Upper lobe of right lung (tissue), 1 donor: ENCODE data around the gene NUBPL. TPM values are rescaled to one million over a fixed set of nuclear protein-coding genes. Genes with fewer than 3 reads are reported as not detected.
"Not testable (repeated sequence)": the region's sequence is repeated elsewhere in the genome, so short reads cannot be mapped to it uniquely, and the experiment has no call there.

Experiments used
- ATAC-seq: fragments of 200-7000 bp; cut with Tn5 transposase; one replicate; pipeline ENCODE4 v1.9.1; 2020; ENCODE audit warnings: mild to moderate bottlenecking, moderate library complexity
- DNase-seq: peaks from one replicate; pipeline ENCODE4 v3.0.0-alpha.2; 2020
- H3K27ac ChIP-seq: fragments of 200-600 bp; one replicate; pipeline ENCODE4 v1.8.0; 2022
- H3K27me3 ChIP-seq: fragments of 200-600 bp; one replicate; pipeline ENCODE4 v1.8.0; 2022; ENCODE audit warnings: mild to moderate bottlenecking
- H3K36me3 ChIP-seq: fragments of 200-600 bp; one replicate; pipeline ENCODE4 v1.8.0; 2022
- H3K4me1 ChIP-seq: fragments of 200-600 bp; one replicate; pipeline ENCODE4 v1.8.0; 2022
- H3K4me3 ChIP-seq: fragments of 200-600 bp; one replicate; pipeline ENCODE4 v1.8.0; 2022; ENCODE audit warnings: mild to moderate bottlenecking
- H3K9me3 ChIP-seq: fragments of 200-600 bp; one replicate; pipeline ENCODE4 v1.8.0; 2022
- CTCF ChIP-seq: fragments of 200-600 bp; IDR thresholded peaks from one replicate; pipeline ENCODE4 v1.8.0; 2022; ENCODE audit warnings: antibody characterized with exemption
- intact Hi-C: fragments of 100-400 bp; cut with DNase I; formaldehyde crosslinking; loops from one replicate; pipeline ENCODE4 v1.11.0; 2022
- total RNA-seq: library from RNA; stranded (reverse); fragmentation: NEBNext Ultra II Directional; extraction: Animal tissue kit (Norgen Biotek cat#: 25700); gene quantifications from one replicate; pipeline ENCODE4 v1.2.1, GENCODE V29; 2021
- donor health status: DM: no; HTN: yes; CAD: no; lungs with severe emphysema.

Gene NUBPL
- total RNA-seq, 1 donor from 2014 or later = 12.1 TPM

GRCh38 chr14:31781578-31781977, 220.4 kb downstream of the NUBPL start:
- H3K4me3 ChIP-seq = no peak overlapping the region
- ATAC-seq (no peak), DNase-seq (no peak)
- intact Hi-C loops = no loop called here
- no peaks in the 10 kb centered on the region for H3K36me3 ChIP-seq
- H3K27me3 ChIP-seq = no peaks in the 10 kb centered on the region
- H3K9me3 ChIP-seq = no peaks in the 10 kb centered on the region
- H3K4me1 ChIP-seq = no peaks in the 10 kb centered on the region
- TF ChIP-seq CTCF = no peak
- H3K27ac ChIP-seq = no peak overlapping the region

- Histone ChIP-seq H3K4me1 (no peaks in the 10 kb centered on the region), H3K4me3 (no peak overlapping the region), H3K36me3 (no peaks in the 10 kb centered on the region), H3K9me3 (no peaks in the 10 kb centered on the region), H3K27ac (no peak overlapping the region), H3K27me3 (no peaks in the 10 kb centered on the region)
- intact Hi-C loops = no loop called here
- ATAC-seq (no peak), DNase-seq (no peak)
- no peak for TF ChIP-seq CTCF
Observed at GRCh38 chr14:31785574-31785973, 224.4 kb downstream of the NUBPL start.

GRCh38 chr14:31787377-31787776, 226.2 kb downstream of the NUBPL start:
- no peak overlapping the region for H3K4me3 ChIP-seq
- no peak for ATAC-seq
- H3K36me3 ChIP-seq = no peaks in the 10 kb centered on the region
- intact Hi-C loops = no loop called here
- TF ChIP-seq CTCF = no peak
- H3K9me3 ChIP-seq = no peaks in the 10 kb centered on the region
- no peaks in the 10 kb centered on the region for H3K4me1 ChIP-seq
- no peak overlapping the region for H3K27ac ChIP-seq
- H3K27me3 ChIP-seq = no peaks in the 10 kb centered on the region
- no peak for DNase-seq

GRCh38 chr14:31788340-31788739, 227.1 kb downstream of the NUBPL start:
- no peak for TF ChIP-seq CTCF
- no peaks in the 10 kb centered on the region for H3K9me3 ChIP-seq
- no peak overlapping the region for H3K4me3 ChIP-seq
- H3K27ac ChIP-seq = no peak overlapping the region
- intact Hi-C loops = no loop called here
- ATAC-seq (no peak), DNase-seq (no peak)
- H3K27me3 ChIP-seq = no peaks in the 10 kb centered on the region
- no peaks in the 10 kb centered on the region for H3K36me3 ChIP-seq
- no peaks in the 10 kb centered on the region for H3K4me1 ChIP-seq

- ATAC-seq (no peak), DNase-seq (no peak)
- Histone ChIP-seq H3K27ac (no peak overlapping the region), H3K4me3 (no peak overlapping the region), H3K9me3 (no peaks in the 10 kb centered on the region), H3K4me1 (no peaks in the 10 kb centered on the region), H3K27me3 (no peaks in the 10 kb centered on the region), H3K36me3 (no peaks in the 10 kb centered on the region)
- no peak for TF ChIP-seq CTCF
- intact Hi-C loops = no loop called here
Observed at GRCh38 chr14:31792726-31793125, 231.5 kb downstream of the NUBPL start.

GRCh38 chr14:31797946-31798345, 236.7 kb downstream of the NUBPL start:
- H3K9me3 ChIP-seq, H3K27me3 ChIP-seq, intact Hi-C loops, H3K36me3 ChIP-seq, H3K4me3 ChIP-seq, ATAC-seq, DNase-seq, H3K27ac ChIP-seq, H3K4me1 ChIP-seq: not testable (repeated sequence)
